ENCODE measurements around the gene E2F8. TPM values are rescaled to one million over a fixed set of nuclear protein-coding genes. Genes with fewer than 3 reads are reported as not detected.

Gene E2F8
- total and polyA plus RNA-seq, 10 of the 15 experiments (the other 5 are each of a cell fraction or from before 2014, with no cell fraction given): 8.8 to 28.1 (median 18.5) TPM

DNA sequence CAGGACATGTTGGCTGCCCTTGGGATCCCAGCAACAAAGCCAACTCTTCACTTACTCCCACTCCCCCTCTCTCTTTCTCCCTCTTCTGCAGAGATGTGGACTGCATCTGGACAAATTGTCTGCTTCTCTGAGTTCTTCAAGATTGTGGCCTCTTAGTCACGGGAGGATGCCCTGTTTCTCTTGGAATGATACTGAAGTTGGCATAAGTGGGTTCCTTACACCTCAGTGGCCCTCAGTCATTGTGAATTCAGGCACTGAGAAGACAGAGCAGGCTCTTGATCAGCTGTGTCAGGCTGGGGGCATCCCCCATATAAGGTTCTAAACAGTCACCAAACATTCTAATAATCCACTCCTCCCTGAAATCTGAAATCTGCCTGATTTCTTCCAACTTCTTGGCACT lies 6.1 kb upstream of the E2F8 start (continued):
- TF ChIP-seq SRF (IDR thresholded peaks at IDR 0.05; ENCODE audit: low read depth in 2 of 2, low read length in 2 of 2): no peak
- no peak for TF ChIP-seq WRNIP1 (IDR thresholded peaks at IDR 0.05; ENCODE audit: borderline replicate concordance, low read depth, low read length)
- TF ChIP-seq BACH1 (IDR thresholded peaks at IDR 0.05; ENCODE audit: borderline replicate concordance): no peak
- no peak for TF ChIP-seq SMAD5 (IDR thresholded peaks at IDR 0.05; ENCODE audit: low read depth)
- no peak for TF ChIP-seq BMI1 (IDR thresholded peaks at IDR 0.05; ENCODE audit: borderline replicate concordance)

DNA sequence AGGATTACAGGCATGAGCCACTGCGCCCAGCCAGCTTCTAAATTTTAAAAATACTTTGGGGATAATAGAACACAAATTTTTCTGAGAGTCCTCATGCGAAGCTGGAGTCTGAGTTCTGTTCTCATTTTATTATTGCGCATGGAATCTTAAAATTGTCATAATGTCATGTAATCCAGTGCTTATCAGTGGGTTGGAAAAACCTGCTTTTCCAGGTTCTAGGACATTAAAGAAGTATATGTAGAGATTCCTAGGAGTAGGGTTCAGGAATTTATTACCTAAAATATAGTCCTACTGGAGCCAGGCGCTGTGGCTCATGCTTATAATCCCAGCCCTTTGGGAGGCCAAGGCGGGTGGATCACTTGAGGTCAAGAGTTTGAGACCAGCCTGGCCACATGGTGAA lies 4.6 kb upstream of the E2F8 start:
- BruUV-seq (replicated peaks): no TSS peak
- ChIA-PET SMC1A (ENCODE audit: uncharacterized antibody, unreplicated experiment) (no interaction called here), RAD21 (ENCODE audit: unreplicated experiment) (interaction anchor here (1.1 to 1.3 kb wide), 2 partner anchors 8 to 168 kb away, joined by 3 to 4 read pairs; no protein-coding TSS in a partner anchor), POLR2A (no interaction called here), CTCF (interaction anchor here (1.1 to 1.2 kb wide), 2 partner anchors 16 to 308 kb away, joined by 3 to 5 read pairs; no protein-coding TSS in a partner anchor)
- Histone ChIP-seq H3K9me3 (replicated peaks; ENCODE audit: control insufficient read depth, insufficient read depth, low read length) (no peaks in the 10 kb centered on the region), H3K36me3 (ENCODE audit: control insufficient read depth in 2 of 2, insufficient read depth in 2 of 2, low read length in 1 of 2) (no peaks in the 10 kb centered on the region), H3K27me3 (replicated peaks in 1 of 2; ENCODE audit: control insufficient read depth in 2 of 2, insufficient read depth in 2 of 2, low read length in 1 of 2) (no peaks in the 10 kb centered on the region), H3K4me2 (ENCODE audit: control insufficient read depth, insufficient read depth) (no peak overlapping the region), H3K4me3 (no peak overlapping the region), H3K9ac (ENCODE audit: control insufficient read depth, insufficient read depth, low read length) (no peak overlapping the region), H3K79me2 (ENCODE audit: control insufficient read depth, insufficient read depth, low read length) (peaks cover 2% of the 10 kb centered on the region), H2AFZ (ENCODE audit: control insufficient read depth, low read depth, low read length) (no peak overlapping the region), H3K4me1 (ENCODE audit: control insufficient read depth, insufficient read depth, low read length) (peaks cover 16% of the 10 kb centered on the region), H4K20me1 (ENCODE audit: control insufficient read depth, insufficient read depth) (no peaks in the 10 kb centered on the region), H3K27ac (ENCODE audit: control insufficient read depth, insufficient read depth) (no peak overlapping the region)
- intact Hi-C loops (cut with micrococcal nuclease; ENCODE audit: unreplicated experiment) (no loop called here), in situ Hi-C loops (cut with MboI) (no loop called here)
- 84% methylated on average over 5 of the region's 5 CpGs for WGBS (ENCODE audit: insufficient coverage, insufficient replicate concordance, low lambda C conversion rate, missing lambda C conversion rate)
- no peak for TF ChIP-seq ZNF622 (IDR thresholded peaks at IDR 0.05)
- no peak for TF ChIP-seq TCF7 (IDR thresholded peaks at IDR 0.05; ENCODE audit: borderline replicate concordance)
- TF ChIP-seq BCLAF1 (IDR thresholded peaks at IDR 0.05): no peak
- no peak for TF ChIP-seq POLR2A (IDR thresholded peaks at IDR 0.05; ENCODE audit: low read depth, low read length)
- no peak for TF ChIP-seq RELA (IDR thresholded peaks at IDR 0.05; ENCODE audit: borderline replicate concordance, partially characterized antibody)
- TF ChIP-seq ZBTB33 (IDR thresholded peaks at IDR 0.05): no peak
- TF ChIP-seq, protein P1, sequence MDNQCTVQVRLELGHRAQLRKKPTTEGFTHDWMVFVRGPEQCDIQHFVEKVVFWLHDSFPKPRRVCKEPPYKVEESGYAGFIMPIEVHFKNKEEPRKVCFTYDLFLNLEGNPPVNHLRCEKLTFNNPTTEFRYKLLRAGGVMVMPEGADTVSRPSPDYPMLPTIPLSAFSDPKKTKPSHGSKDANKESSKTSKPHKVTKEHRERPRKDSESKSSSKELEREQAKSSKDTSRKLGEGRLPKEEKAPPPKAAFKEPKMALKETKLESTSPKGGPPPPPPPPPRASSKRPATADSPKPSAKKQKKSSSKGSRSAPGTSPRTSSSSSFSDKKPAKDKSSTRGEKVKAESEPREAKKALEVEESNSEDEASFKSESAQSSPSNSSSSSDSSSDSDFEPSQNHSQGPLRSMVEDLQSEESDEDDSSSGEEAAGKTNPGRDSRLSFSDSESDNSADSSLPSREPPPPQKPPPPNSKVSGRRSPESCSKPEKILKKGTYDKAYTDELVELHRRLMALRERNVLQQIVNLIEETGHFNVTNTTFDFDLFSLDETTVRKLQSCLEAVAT (IDR thresholded peaks at IDR 0.05): no peak
- TF ChIP-seq FOS (IDR thresholded peaks at IDR 0.05; ENCODE audit: borderline replicate concordance, extremely low read depth, insufficient read length): no peak
- no peak for TF ChIP-seq EZH2 (IDR thresholded peaks at IDR 0.05; ENCODE audit: borderline replicate concordance, control insufficient read depth, low read depth, low read length)
- no peak for TF ChIP-seq TCF3 (IDR thresholded peaks at IDR 0.05; ENCODE audit: borderline replicate concordance, insufficient read depth, low read depth, low read length)
- TF ChIP-seq SUZ12 (IDR thresholded peaks at IDR 0.05; ENCODE audit: unreplicated experiment): no peak
- no peak for TF ChIP-seq FOXM1 (IDR thresholded peaks at IDR 0.05; ENCODE audit: low read depth, low read length)
- no peak for TF ChIP-seq CREB1 (IDR thresholded peaks at IDR 0.05; ENCODE audit: low read depth)
- TF ChIP-seq STAT1 (conservative IDR thresholded peaks at IDR 0.05): no peak
- no peak for TF ChIP-seq ATF7 (IDR thresholded peaks at IDR 0.05; ENCODE audit: low read depth)
- DNase-seq (ENCODE audit: low read depth, low spot score): no peak
- FAIRE-seq: no peak
- ATAC-seq: no peak
